Measurements from ENCODE around the gene ZNF419. TPM values are rescaled to one million over a fixed set of nuclear protein-coding genes. Genes with fewer than 3 reads are reported as not detected.

The ZNF419 gene
- total RNA-seq, 1 experiment from 2014 or later, result 12.8 TPM

DNA sequence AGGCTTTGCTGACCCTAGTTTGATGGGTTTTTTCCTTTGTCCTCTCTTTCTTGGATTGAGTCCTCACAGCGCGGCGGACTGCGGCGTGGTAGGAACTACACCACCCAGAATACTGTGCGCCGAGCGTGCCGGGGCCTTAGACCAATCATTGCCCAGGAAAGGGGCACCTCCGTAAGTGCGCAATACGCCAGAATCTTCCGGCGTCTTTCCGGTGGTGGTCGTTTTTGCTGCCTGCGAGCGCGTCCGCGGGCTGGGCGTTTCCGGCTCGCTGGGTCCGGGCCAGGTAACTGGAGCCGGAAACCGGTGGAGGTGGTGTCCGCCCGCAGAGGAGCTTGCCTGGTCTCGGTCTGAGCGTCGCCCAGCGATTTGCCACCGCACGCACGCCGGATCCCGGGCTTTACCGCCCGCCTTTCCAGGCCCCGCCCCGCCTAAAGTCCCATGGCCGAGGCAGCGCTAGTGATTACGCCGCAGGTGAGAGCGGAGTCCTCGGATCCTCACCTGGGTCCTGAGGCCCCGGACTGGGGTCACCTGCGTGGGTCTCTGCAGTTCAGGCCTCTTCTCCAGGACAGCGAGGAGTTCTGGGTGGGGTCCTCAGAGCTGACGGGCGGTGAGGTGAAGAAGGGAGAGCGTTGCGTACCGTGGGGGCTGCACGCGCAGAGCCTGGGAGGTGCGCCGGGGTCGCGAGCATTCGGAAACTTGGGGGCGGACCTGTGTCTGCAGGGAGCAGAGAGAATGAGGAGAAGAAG, 39.8 kb downstream of the ZNF419 start, which contains the start of gene ZNF549:
TSS of gene ZNF549 (plus strand) at position 221 of the 746 bp plus-strand sequence. CDS start at position 439, 218 bp downstream.
- Histone ChIP-seq H2BK20ac (ENCODE audit: low read depth, low read length, poor library complexity, severe bottlenecking) (no peak within 1 kb of the TSS), H3K4ac (ENCODE audit: low read depth, low read length) (no peak within 1 kb of the TSS), H3K27me3 (ENCODE audit: insufficient read depth, low read length) (no peaks in the 10 kb centered on the region), H4K20me1 (ENCODE audit: control insufficient read depth, insufficient read depth, insufficient read length) (no peaks in the 10 kb centered on the region), H4K8ac (replicated peaks; ENCODE audit: insufficient read length, low read depth, low read length) (no peak within 1 kb of the TSS), H3K56ac (ENCODE audit: insufficient read length, low read depth, low read length) (no peak within 1 kb of the TSS), H2AFZ (ENCODE audit: low read length) (no peak within 1 kb of the TSS), H3T11ph (ENCODE audit: low read length) (no peak within 1 kb of the TSS), H3K18ac (ENCODE audit: insufficient read length, low read depth, low read length) (no peak within 1 kb of the TSS), H4K5ac (ENCODE audit: insufficient read length, low read depth, low read length) (no peak within 1 kb of the TSS), H2AK5ac (ENCODE audit: insufficient read length, low read length) (no peak within 1 kb of the TSS), H3K4me2 (ENCODE audit: insufficient read depth, insufficient read length, low read length) (peak within 1 kb of the TSS; percentile 88), H3K4me1 (ENCODE audit: insufficient read depth, low read length) (no peaks in the 10 kb centered on the region; the same call in 1 of the 2 replicates), H2BK5ac (ENCODE audit: insufficient read length, low read length) (no peak within 1 kb of the TSS), H3K9me3 (ENCODE audit: control insufficient read depth, low read depth, low read length) (no peaks in the 10 kb centered on the region), H2BK15ac (ENCODE audit: low read depth, low read length) (no peak within 1 kb of the TSS), H4K91ac (ENCODE audit: insufficient read length, low read depth, low read length) (no peak within 1 kb of the TSS), H3K79me1 (ENCODE audit: insufficient read depth, low read depth, low read length, poor library complexity, severe bottlenecking) (peaks cover 6% of the 10 kb centered on the region), H3K23ac (ENCODE audit: insufficient read length, low read depth, low read length) (no peak within 1 kb of the TSS), H3K27ac (ENCODE audit: insufficient read length, low read depth, low read length) (no peak within 1 kb of the TSS), H3K9ac (ENCODE audit: extremely low read depth, insufficient read length, low read length) (peak within 1 kb of the TSS; percentile 84), H2BK120ac (ENCODE audit: low read depth, low read length, poor library complexity, severe bottlenecking) (no peak within 1 kb of the TSS), H3K14ac (ENCODE audit: insufficient read depth, low read length) (no peak within 1 kb of the TSS), H2BK12ac (ENCODE audit: insufficient read length, low read depth, low read length) (no peak within 1 kb of the TSS), H3K23me2 (ENCODE audit: insufficient read length, low read depth, low read length, poor library complexity, severe bottlenecking) (peaks cover 6% of the 10 kb centered on the region), H3K79me2 (ENCODE audit: insufficient read depth, low read length) (peaks cover 6% of the 10 kb centered on the region; the same call in 1 of the 2 replicates)
- DNase-seq, result peak; percentile 96
- TF ChIP-seq, protein P1, sequence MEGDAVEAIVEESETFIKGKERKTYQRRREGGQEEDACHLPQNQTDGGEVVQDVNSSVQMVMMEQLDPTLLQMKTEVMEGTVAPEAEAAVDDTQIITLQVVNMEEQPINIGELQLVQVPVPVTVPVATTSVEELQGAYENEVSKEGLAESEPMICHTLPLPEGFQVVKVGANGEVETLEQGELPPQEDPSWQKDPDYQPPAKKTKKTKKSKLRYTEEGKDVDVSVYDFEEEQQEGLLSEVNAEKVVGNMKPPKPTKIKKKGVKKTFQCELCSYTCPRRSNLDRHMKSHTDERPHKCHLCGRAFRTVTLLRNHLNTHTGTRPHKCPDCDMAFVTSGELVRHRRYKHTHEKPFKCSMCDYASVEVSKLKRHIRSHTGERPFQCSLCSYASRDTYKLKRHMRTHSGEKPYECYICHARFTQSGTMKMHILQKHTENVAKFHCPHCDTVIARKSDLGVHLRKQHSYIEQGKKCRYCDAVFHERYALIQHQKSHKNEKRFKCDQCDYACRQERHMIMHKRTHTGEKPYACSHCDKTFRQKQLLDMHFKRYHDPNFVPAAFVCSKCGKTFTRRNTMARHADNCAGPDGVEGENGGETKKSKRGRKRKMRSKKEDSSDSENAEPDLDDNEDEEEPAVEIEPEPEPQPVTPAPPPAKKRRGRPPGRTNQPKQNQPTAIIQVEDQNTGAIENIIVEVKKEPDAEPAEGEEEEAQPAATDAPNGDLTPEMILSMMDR (conservative IDR thresholded peaks at IDR 0.05), result no peak
- peak within 1 kb of the TSS; percentile 86 to 99 (median 98) for H3K27ac Mint-ChIP-seq
- H3K27me3 Mint-ChIP-seq (ENCODE audit: low read depth), result peaks cover 11% of the 10 kb centered on the region
- WGBS (ENCODE audit: extremely low coverage, insufficient read length, low lambda C conversion rate), result no CpG with 5 or more reads among the region's 64 CpGs
- H3K4me1 Mint-ChIP-seq, result peaks cover 10 to 13% of the 10 kb centered on the region in 2 experiments
- H3K36me3 Mint-ChIP-seq (ENCODE audit: insufficient read depth in 1 of 3, low read depth in 3 of 3), result peaks cover 21 to 24% (median 21%) of the 10 kb centered on the region in 3 experiments
- peak within 1 kb of the TSS; percentile 85 to 95 for H3K4me3 Mint-ChIP-seq
- peaks cover 0 to 57% of the 10 kb centered on the region in 2 experiments; a peak in 4 of 5 replicates for H3K9me3 Mint-ChIP-seq

Measured in H9 (cell line).